Uterus (tissue), 4 donors: ENCODE results near the gene SCN4A. TPM values are rescaled to one million over a fixed set of nuclear protein-coding genes. Genes with fewer than 3 reads are reported as not detected.

Source experiments
- DNase-seq, 2 donors: peaks; one replicate each; pipeline ENCODE4 v3.0.0-alpha.2; 2019 to 2020
- H3K27ac ChIP-seq, 2 donors: fragments of 200-600 bp; sonication (generic); 1 replicate in 1 of 2; 2 replicates in 1 of 2; pipeline ENCODE4 v1.5.1; 2016 to 2018
- H3K27me3 ChIP-seq, 2 donors: fragments of 200-600 bp; sonication (generic); one replicate each; pipeline ENCODE4 v1.5.1; 2018 to 2019; ENCODE audit warnings: control low read depth in 1 of 2
- H3K36me3 ChIP-seq, 2 donors: fragments of 200-600 bp; sonication (generic); one replicate each; pipeline ENCODE4 v1.5.1; 2019; ENCODE audit warnings: control low read depth in 1 of 2
- H3K4me1 ChIP-seq, 2 donors: fragments of 200-600 bp; sonication (generic); one replicate each; pipeline ENCODE4 v1.5.1; 2018 to 2019; ENCODE audit warnings: control low read depth in 1 of 2
- H3K4me3 ChIP-seq, 2 donors: fragments of 200-600 bp; sonication (generic); 1 replicate in 1 of 2; 2 replicates in 1 of 2; pipeline ENCODE4 v1.5.1; 2018 to 2019; ENCODE audit warnings: mild to moderate bottlenecking in 1 of 2
- H3K9me3 ChIP-seq, 2 donors: fragments of 200-600 bp; sonication (generic); one replicate each; pipeline ENCODE4 v1.5.1; 2019; ENCODE audit warnings: control low read depth in 1 of 2
- CTCF ChIP-seq, 4 experiments: fragments of 200-600 bp in 2 of 4; fragments of 450-650 bp in 2 of 4; sonication (generic) in 2 of 4; IDR thresholded peaks; one replicate each; pipeline ENCODE4 v1.5.1; 2016 to 2019; ENCODE audit warnings: antibody characterized with exemption in 4 of 4, mild to moderate bottlenecking in 2 of 4, moderate library complexity in 1 of 4
- POLR2A ChIP-seq, 2 donors: fragments of 450-650 bp; IDR thresholded peaks; one replicate each; pipeline ENCODE4 v1.6.1; 2016; ENCODE audit warnings: antibody characterized with exemption in 2 of 2, mild to moderate bottlenecking in 1 of 2, moderate library complexity in 1 of 2
- intact Hi-C: fragments of 100-400 bp; cut with DNase I; formaldehyde crosslinking; loops from one replicate; pipeline ENCODE4 v1.15.1; 2023; ENCODE audit warnings: low total_unique reads
- total RNA-seq, 4 donors: library from RNA; depleted of rRNA in 3 of 4; stranded (reverse); fragments of >200 nt in 3 of 4; gene quantifications; one replicate each; pipeline versions ENCODE4 v1.1.0 to v1.2.4, GENCODE V29; 2014 to 2023
- donor health status: DM: yes; HTN: yes; CAD: no.

Gene SCN4A
- total RNA-seq, 4 donors from 2014 or later, result 0.14 to 0.24 TPM; not detected in 2

GRCh38 chr17:63929860-63930766, 42.6 kb downstream of the SCN4A start:
- no peaks in the 10 kb centered on the region for H3K9me3 ChIP-seq
- no peaks in the 10 kb centered on the region for H3K27me3 ChIP-seq
- peak in 1 of 2 donors; percentile 60 for DNase-seq
- H3K4me3 ChIP-seq, result no peak overlapping the region
- intact Hi-C loops, result no loop called here
- TF ChIP-seq POLR2A (IDR thresholded peaks at IDR 0.05) (no peak), CTCF (IDR thresholded peaks at IDR 0.05) (no peak)
- no peaks in the 10 kb centered on the region for H3K4me1 ChIP-seq
- H3K27ac ChIP-seq, result peak overlapping the region; percentile 57 to 58
- no peaks in the 10 kb centered on the region for H3K36me3 ChIP-seq

GRCh38 chr17:63928966-63929695, 43.6 kb downstream of the SCN4A start:
- Histone ChIP-seq H3K27me3 (no peaks in the 10 kb centered on the region), H3K4me1 (no peaks in the 10 kb centered on the region), H3K9me3 (no peaks in the 10 kb centered on the region), H3K4me3 (no peak overlapping the region), H3K36me3 (no peaks in the 10 kb centered on the region), H3K27ac (no peak overlapping the region)
- TF ChIP-seq POLR2A (IDR thresholded peaks at IDR 0.05) (no peak), CTCF (IDR thresholded peaks at IDR 0.05) (no peak)
- intact Hi-C loops, result no loop called here
- no peak for DNase-seq

- Histone ChIP-seq H3K4me1 (no peaks in the 10 kb centered on the region), H3K27me3 (no peaks in the 10 kb centered on the region), H3K27ac (no peak overlapping the region), H3K9me3 (no peaks in the 10 kb centered on the region), H3K36me3 (no peaks in the 10 kb centered on the region), H3K4me3 (no peak overlapping the region)
- intact Hi-C loops, result no loop called here
- no peak for TF ChIP-seq CTCF (IDR thresholded peaks at IDR 0.05)
- no peak for TF ChIP-seq POLR2A (IDR thresholded peaks at IDR 0.05)
- no peak for DNase-seq
Measured at GRCh38 chr17:63928172-63928666, 44.5 kb downstream of the SCN4A start.

- intact Hi-C loops, result no loop called here
- H3K4me1 ChIP-seq, result no peaks in the 10 kb centered on the region
- no peak for DNase-seq
- no peak for TF ChIP-seq POLR2A (IDR thresholded peaks at IDR 0.05)
- TF ChIP-seq CTCF (IDR thresholded peaks at IDR 0.05), result no peak
- no peak overlapping the region for H3K27ac ChIP-seq
- no peaks in the 10 kb centered on the region for H3K27me3 ChIP-seq
- no peak overlapping the region for H3K4me3 ChIP-seq
- no peaks in the 10 kb centered on the region for H3K36me3 ChIP-seq
- no peaks in the 10 kb centered on the region for H3K9me3 ChIP-seq
Measured at GRCh38 chr17:63927464-63928171, 45.1 kb downstream of the SCN4A start.
